Stimulated activated naive CD8-positive, alpha-beta T cell treated with anti-CD3 and anti-CD28 coated beads, Interleukin-15, Interleukin-2, amounts not matched to agents 100 ng/mL and 50 ng/mL, for 24 hours (primary cell): ENCODE measurements around the gene PPP1R36.
"Not testable (repeated sequence)": the region's sequence is repeated elsewhere in the genome, so short reads cannot be mapped to it uniquely, and the experiment has no call there.

Source experiments
- H3K27ac Mint-ChIP-seq: one replicate; pipeline ENCODE4 v1.8.0; 2021; ENCODE audit warnings: mild to moderate bottlenecking, mixed read lengths
- H3K27me3 Mint-ChIP-seq: one replicate; pipeline ENCODE4 v1.8.0; 2021; ENCODE audit warnings: mixed read lengths
- H3K36me3 Mint-ChIP-seq: one replicate; pipeline ENCODE4 v1.8.0; 2021; ENCODE audit warnings: low read depth, mixed read lengths
- H3K4me1 Mint-ChIP-seq: one replicate; pipeline ENCODE4 v1.8.0; 2021; ENCODE audit warnings: low read depth, mixed read lengths
- H3K4me3 Mint-ChIP-seq: one replicate; pipeline ENCODE4 v1.8.0; 2021; ENCODE audit warnings: mild to moderate bottlenecking, mixed read lengths
- H3K9me3 Mint-ChIP-seq: one replicate; pipeline ENCODE4 v1.8.0; 2021; ENCODE audit warnings: mixed read lengths

Gene PPP1R36

GRCh38 chr14:64630778-64631177 lies 81.0 kb downstream of the PPP1R36 start:
- Mint-ChIP-seq H3K36me3 (no peaks in the 10 kb centered on the region), H3K27ac (no peak overlapping the region), H3K27me3 (peaks cover 3% of the 10 kb centered on the region), H3K4me3 (no peak overlapping the region), H3K9me3 (no peaks in the 10 kb centered on the region), H3K4me1 (no peaks in the 10 kb centered on the region)

- H3K4me1 Mint-ChIP-seq, H3K4me3 Mint-ChIP-seq, H3K27ac Mint-ChIP-seq, H3K27me3 Mint-ChIP-seq, H3K36me3 Mint-ChIP-seq, H3K9me3 Mint-ChIP-seq: not testable (repeated sequence)
These were observed 81.5 kb downstream of the PPP1R36 start for GRCh38 chr14:64631222-64631621.

DNA sequence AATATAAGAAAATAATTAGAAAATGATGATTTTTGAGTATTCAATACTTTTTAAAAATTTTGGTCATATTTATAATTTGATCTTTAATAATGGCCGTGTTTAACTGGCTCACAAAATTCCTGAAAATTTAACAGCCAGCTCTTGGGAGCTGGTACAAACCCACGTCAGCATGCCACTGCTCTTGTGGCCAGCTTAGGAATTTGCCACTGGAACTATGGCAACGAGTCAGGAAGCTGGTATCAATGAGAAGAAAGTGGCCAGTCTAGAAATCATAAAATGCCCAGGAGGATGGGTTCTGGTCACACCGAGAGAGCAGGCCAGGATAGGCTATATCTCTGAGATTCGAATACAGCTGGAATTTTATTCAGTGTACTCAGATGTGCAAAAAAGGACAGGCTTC lies 82.3 kb downstream of the PPP1R36 start:
- H3K27ac Mint-ChIP-seq = no peak overlapping the region
- peaks cover 3% of the 10 kb centered on the region for H3K27me3 Mint-ChIP-seq
- no peak overlapping the region for H3K4me3 Mint-ChIP-seq
- peaks cover 3% of the 10 kb centered on the region for H3K4me1 Mint-ChIP-seq
- H3K36me3 Mint-ChIP-seq = no peaks in the 10 kb centered on the region
- H3K9me3 Mint-ChIP-seq = no peaks in the 10 kb centered on the region

- no peak overlapping the region for H3K27ac Mint-ChIP-seq
- H3K4me1 Mint-ChIP-seq = peaks cover 3% of the 10 kb centered on the region
- H3K27me3 Mint-ChIP-seq = peaks cover 9% of the 10 kb centered on the region
- no peaks in the 10 kb centered on the region for H3K36me3 Mint-ChIP-seq
- H3K4me3 Mint-ChIP-seq = no peak overlapping the region
- H3K9me3 Mint-ChIP-seq = no peaks in the 10 kb centered on the region
These were observed 84.8 kb downstream of the PPP1R36 start for GRCh38 chr14:64634558-64634957.

- H3K4me3 Mint-ChIP-seq = no peak overlapping the region
- H3K27me3 Mint-ChIP-seq = peaks cover 6% of the 10 kb centered on the region
- H3K9me3 Mint-ChIP-seq = no peaks in the 10 kb centered on the region
- H3K4me1 Mint-ChIP-seq = peaks cover 3% of the 10 kb centered on the region
- no peak overlapping the region for H3K27ac Mint-ChIP-seq
- H3K36me3 Mint-ChIP-seq = no peaks in the 10 kb centered on the region
These were observed 86.6 kb downstream of the PPP1R36 start for GRCh38 chr14:64636208-64636979.

GRCh38 chr14:64636980-64637429 lies 87.2 kb downstream of the PPP1R36 start:
- no peak overlapping the region for H3K4me3 Mint-ChIP-seq
- H3K36me3 Mint-ChIP-seq = no peaks in the 10 kb centered on the region
- H3K4me1 Mint-ChIP-seq = peaks cover 3% of the 10 kb centered on the region
- peaks cover 10% of the 10 kb centered on the region for H3K27me3 Mint-ChIP-seq
- H3K27ac Mint-ChIP-seq = no peak overlapping the region
- H3K9me3 Mint-ChIP-seq = no peaks in the 10 kb centered on the region

DNA sequence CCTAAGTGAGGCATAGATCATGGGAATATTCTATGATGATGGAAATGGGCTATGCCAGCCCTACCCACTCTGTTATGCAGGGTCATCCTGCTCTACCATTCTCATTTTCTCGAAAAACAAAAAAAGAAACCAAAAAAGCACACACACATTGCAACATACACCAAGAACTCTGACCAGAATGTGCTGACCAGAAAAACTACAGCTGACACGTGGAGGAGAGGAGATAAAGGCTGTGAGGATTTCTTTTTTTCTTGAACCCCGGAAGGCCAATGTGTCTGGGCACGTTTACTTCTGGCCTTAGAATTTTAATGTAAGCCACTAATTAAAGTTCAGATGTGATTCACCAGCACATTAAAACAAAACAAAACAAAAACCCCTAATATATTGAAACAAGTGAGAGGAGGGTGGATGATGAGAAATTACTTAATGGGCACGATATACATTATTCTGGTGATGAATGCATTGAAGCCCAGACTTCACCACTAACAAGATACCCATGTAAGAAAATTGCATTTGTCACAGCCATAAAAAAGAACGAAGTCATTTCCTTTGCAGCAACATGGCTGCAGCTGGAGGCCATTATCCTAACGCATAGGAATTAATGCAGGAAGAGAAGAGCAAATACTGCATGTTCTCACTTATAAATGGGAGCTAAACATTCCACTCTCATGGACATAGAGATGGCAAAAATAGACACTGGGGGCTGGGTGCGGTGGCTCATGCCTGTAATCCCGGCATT lies 88.1 kb downstream of the PPP1R36 start:
- H3K36me3 Mint-ChIP-seq = no peaks in the 10 kb centered on the region
- peaks cover 12% of the 10 kb centered on the region for H3K27me3 Mint-ChIP-seq
- no peaks in the 10 kb centered on the region for H3K9me3 Mint-ChIP-seq
- H3K4me1 Mint-ChIP-seq = peaks cover 3% of the 10 kb centered on the region
- no peak overlapping the region for H3K4me3 Mint-ChIP-seq
- no peak overlapping the region for H3K27ac Mint-ChIP-seq

GRCh38 chr14:64638625-64639024 lies 88.9 kb downstream of the PPP1R36 start:
- H3K9me3 Mint-ChIP-seq = no peaks in the 10 kb centered on the region
- no peak overlapping the region for H3K4me3 Mint-ChIP-seq
- peaks cover 12% of the 10 kb centered on the region for H3K27me3 Mint-ChIP-seq
- H3K27ac Mint-ChIP-seq = no peak overlapping the region
- H3K4me1 Mint-ChIP-seq = peaks cover 3% of the 10 kb centered on the region
- no peaks in the 10 kb centered on the region for H3K36me3 Mint-ChIP-seq
